B cell (primary cell): ENCODE results near the gene CPLANE2. TPM values are rescaled to one million over a fixed set of nuclear protein-coding genes. Genes with fewer than 3 reads are reported as not detected.

Experiments used
- ATAC-seq: fragments of 200-7000 bp; cut with Tn5 transposase; one replicate; pipeline ENCODE4 v1.10.0; 2021; ENCODE audit warnings: low read depth, mild to moderate bottlenecking, moderate number of reproducible peaks, moderate library complexity
- CTCF ChIA-PET: fragments of 350-600 bp; sonication (Branson Sonifier 250); formaldehyde crosslinking; loops from one replicate; lab custom pipeline; 2021; ENCODE audit warnings: antibody characterized with exemption, inconsistent platforms; lab: Charles Lee
- POLR2A ChIA-PET: fragments of 350-600 bp; sonication (Branson Sonifier 250); formaldehyde crosslinking; loops from one replicate; lab custom pipeline; 2021; ENCODE audit warnings: antibody characterized with exemption; lab: Charles Lee
- DNase-seq: peaks from one replicate; pipeline ENCODE4 v3.0.0; 2013
- H2AFZ ChIP-seq: 2 replicates; pipeline ENCODE4 v1.6.1; 2012; ENCODE audit warnings: mild to moderate bottlenecking, low read depth, low read length; ENCODE audit not compliant: insufficient read depth, poor library complexity, severe bottlenecking
- H3K27ac ChIP-seq, 2 donors: 1 replicate in 1 of 2; 2 replicates in 1 of 2; pipeline ENCODE4 v1.5.1; 2012 to 2013; ENCODE audit warnings: low read length in 2 of 2, mild to moderate bottlenecking in 2 of 2, moderate library complexity in 1 of 2
- H3K27me3 ChIP-seq, 4 experiments: fragments of 200-600 bp in 1 of 4; sonication (generic) in 1 of 4; replicated peaks in 1 of 4; 1 replicate in 2 of 4; 2 replicates in 2 of 4; pipeline versions ENCODE4 v1.6.1 to v1.7.0; 2013 to 2016; ENCODE audit warnings: low read length in 3 of 4, mild to moderate bottlenecking in 2 of 4, mixed read lengths in 1 of 4, moderate library complexity in 1 of 4; ENCODE audit not compliant: insufficient read depth in 4 of 4, control insufficient read depth in 3 of 4; ENCODE audit errors: control extremely low read depth in 1 of 4
- H3K36me3 ChIP-seq, 2 experiments: replicated peaks in 1 of 2; 1 replicate in 1 of 2; 2 replicates in 1 of 2; pipeline versions ENCODE4 v1.6.1 to v1.7.1; 2013; ENCODE audit warnings: low read length in 1 of 2; ENCODE audit not compliant: insufficient read depth in 2 of 2, control insufficient read depth in 1 of 2; ENCODE audit errors: control extremely low read depth in 1 of 2, extremely low read depth in 1 of 2
- H3K4me1 ChIP-seq, 2 donors: fragments of 200-600 bp in 1 of 2; sonication (generic) in 1 of 2; 1 replicate in 1 of 2; 2 replicates in 1 of 2; pipeline versions ENCODE4 v1.5.1 to v1.6.1; 2013 to 2017; ENCODE audit warnings: low read length in 2 of 2; ENCODE audit not compliant: control insufficient read depth in 2 of 2, insufficient read depth in 2 of 2
- H3K4me2 ChIP-seq: replicated peaks from 2 replicates; pipeline ENCODE3; 2012; ENCODE audit warnings: mild to moderate bottlenecking, low read depth, low read length; ENCODE audit not compliant: poor library complexity, severe bottlenecking
- H3K4me3 ChIP-seq, 5 experiments: fragments of 200-600 bp in 1 of 5; sonication (generic) in 1 of 5; 1 replicate in 3 of 5; 2 replicates in 2 of 5; pipeline versions ENCODE4 v1.5.1 to v1.7.0; 2011 to 2016; ENCODE audit warnings: low read length in 4 of 5, mild to moderate bottlenecking in 4 of 5, low read depth in 2 of 5, control low read depth in 1 of 5, moderate library complexity in 1 of 5; ENCODE audit not compliant: insufficient read depth in 1 of 5; ENCODE audit errors: control extremely low read depth in 1 of 5, extremely low read depth in 1 of 5
- H3K79me2 ChIP-seq: fragments of 200-600 bp; sonication (generic); one replicate; pipeline ENCODE4 v1.6.0; 2016; ENCODE audit warnings: low read length; ENCODE audit not compliant: control insufficient read depth, insufficient read depth
- H3K9ac ChIP-seq: fragments of 200-600 bp; sonication (generic); 2 replicates; pipeline ENCODE4 v1.6.1; 2017; ENCODE audit warnings: mild to moderate bottlenecking, low read length, moderate library complexity
- H3K9me3 ChIP-seq, 3 donors: one replicate each; pipeline versions ENCODE4 v1.6.1 to v1.7.1; 2013; ENCODE audit warnings: low read length in 2 of 3; ENCODE audit not compliant: control insufficient read depth in 2 of 3, insufficient read depth in 1 of 3; ENCODE audit errors: control extremely low read depth in 1 of 3
- H4K20me1 ChIP-seq: 2 replicates; pipeline ENCODE4 v1.6.0; 2012; ENCODE audit warnings: mild to moderate bottlenecking, low read length; ENCODE audit not compliant: insufficient read depth, control insufficient read depth, poor library complexity, severe bottlenecking
- H3K27ac Mint-ChIP-seq: one replicate; pipeline ENCODE4 v1.8.0; 2021; ENCODE audit warnings: mixed read lengths
- H3K27me3 Mint-ChIP-seq: one replicate; pipeline ENCODE4 v1.8.0; 2021; ENCODE audit warnings: mixed read lengths
- H3K4me1 Mint-ChIP-seq: one replicate; pipeline ENCODE4 v1.8.0; 2021; ENCODE audit warnings: mixed read lengths
- H3K4me3 Mint-ChIP-seq: one replicate; pipeline ENCODE4 v1.8.0; 2021; ENCODE audit warnings: mixed read lengths
- H3K9me3 Mint-ChIP-seq: one replicate; pipeline ENCODE4 v1.8.0; 2022; ENCODE audit warnings: mixed read lengths; ENCODE audit not compliant: insufficient read depth
- CTCF ChIP-seq: fragments of 200-600 bp; IDR thresholded peaks from one replicate; pipeline ENCODE4 v1.8.0; 2022; ENCODE audit warnings: antibody characterized with exemption, mild to moderate bottlenecking
- EZH2 ChIP-seq: IDR thresholded peaks from 2 replicates; pipeline ENCODE4 v1.6.1; 2012; ENCODE audit warnings: borderline replicate concordance, low read depth, mild to moderate bottlenecking, moderate library complexity, low read length; ENCODE audit not compliant: insufficient read depth, poor library complexity, severe bottlenecking
- WGBS: methylation state at CpG from one replicate; pipeline ENCODE4 v1.1.5; 2013; ENCODE audit warnings: missing lambda C conversion rate; ENCODE audit not compliant: insufficient coverage; 5-methylcytosine and 5-hydroxymethylcytosine counted together
- intact Hi-C: fragments of 100-400 bp; cut with micrococcal nuclease; formaldehyde crosslinking; loops from one replicate; pipeline ENCODE4 v1.10.0; 2022
- polyA plus RNA-seq: library from polyadenylated mRNA; depleted of rRNA; stranded (reverse); fragments of >200 nt; gene quantifications from 2 replicates; pipeline ENCODE4 v1.2.3, GENCODE V29; 2012
- total RNA-seq, 2 donors: library from RNA; stranded (reverse); fragments of 120-200 nt in 1 of 2; gene quantifications; 1 replicate in 1 of 2; 2 replicates in 1 of 2; pipeline versions ENCODE4 v1.2.3 to v1.2.4, GENCODE V29; 2013 to 2022

CPLANE2 gene
- total and polyA plus RNA-seq, 2 donors (not counting 1 experiment from before 2014, with no cell fraction given), result 5.7 to 11.1 TPM

GRCh38 chr1:16191309-16191708 lies 45.7 kb downstream of the CPLANE2 start:
- ChIA-PET POLR2A (no interaction called here), CTCF (interaction anchor here (0.6 to 12.1 kb wide), 4 partner anchors 51 to 118 kb away, joined by 5 to 237 read pairs (median 6); partner anchors contain the start of gene FAM131C)
- no peak overlapping the region for H3K4me2 ChIP-seq
- peaks cover 5 to 7% of the 10 kb centered on the region in 2 donors for H3K4me1 ChIP-seq
- H4K20me1 ChIP-seq, result no peaks in the 10 kb centered on the region
- H3K27ac ChIP-seq, result no peak overlapping the region
- Mint-ChIP-seq H3K4me1 (peaks cover 2% of the 10 kb centered on the region), H3K27me3 (peaks cover 17% of the 10 kb centered on the region), H3K27ac (no peak overlapping the region), H3K4me3 (no peak overlapping the region), H3K9me3 (no peaks in the 10 kb centered on the region)
- no peaks in the 10 kb centered on the region for H3K79me2 ChIP-seq
- peaks cover 0 to 26% (median 9%) of the 10 kb centered on the region in 4 experiments for H3K27me3 ChIP-seq
- no peak overlapping the region for H2AFZ ChIP-seq
- no peak overlapping the region for H3K9ac ChIP-seq
- H3K4me3 ChIP-seq, result no peak overlapping the region
- no peak for ATAC-seq
- no peaks in the 10 kb centered on the region for H3K36me3 ChIP-seq
- 100% methylated on average over 1 of the region's 1 CpG for WGBS
- TF ChIP-seq EZH2, result no peak
- TF ChIP-seq CTCF, result no peak
- no peak for DNase-seq
- no peaks in the 10 kb centered on the region for H3K9me3 ChIP-seq
- intact Hi-C loops, result no loop called here

- Histone ChIP-seq H3K27ac (no peak overlapping the region), H3K4me2 (no peak overlapping the region), H3K4me1 (peaks cover 5 to 7% of the 10 kb centered on the region in 2 donors), H3K9ac (no peak overlapping the region), H3K27me3 (peaks cover 0 to 26% (median 9%) of the 10 kb centered on the region in 4 experiments), H3K36me3 (no peaks in the 10 kb centered on the region), H2AFZ (no peak overlapping the region), H3K9me3 (no peaks in the 10 kb centered on the region), H4K20me1 (no peaks in the 10 kb centered on the region), H3K79me2 (no peaks in the 10 kb centered on the region), H3K4me3 (no peak overlapping the region)
- H3K4me3 Mint-ChIP-seq, result no peak overlapping the region
- TF ChIP-seq EZH2, result no peak
- ATAC-seq (no peak), DNase-seq (no peak)
- no peak overlapping the region for H3K27ac Mint-ChIP-seq
- CTCF ChIA-PET, result interaction anchor here (0.9 to 12.1 kb wide), 6 partner anchors 10 to 117 kb away, joined by 3 to 237 read pairs (median 5); partner anchors contain the start of gene FAM131C
- peaks cover 2% of the 10 kb centered on the region for H3K4me1 Mint-ChIP-seq
- 89% methylated on average over 6 of the region's 9 CpGs for WGBS
- POLR2A ChIA-PET, result interaction anchor here (0.6 kb wide), 1 partner anchor 104 kb away, joined by 8 read pairs; no protein-coding TSS in a partner anchor
- H3K9me3 Mint-ChIP-seq, result no peaks in the 10 kb centered on the region
- intact Hi-C loops, result no loop called here
- H3K27me3 Mint-ChIP-seq, result peaks cover 17% of the 10 kb centered on the region
Observed at GRCh38 chr1:16189921-16190621, 46.9 kb downstream of the CPLANE2 start.
